Hepatocyte (in vitro differentiated cells): ENCODE measurements around the gene WDR31.

Source experiments
- CTCF ChIP-seq: fragments of 200-600 bp; sonication (generic); IDR thresholded peaks from 2 replicates; pipeline ENCODE4 v1.5.1; 2016; ENCODE audit warnings: antibody characterized with exemption, mild to moderate bottlenecking; ENCODE audit not compliant: poor library complexity
- EZH2 ChIP-seq: fragments of 200-600 bp; sonication (generic); IDR thresholded peaks from 2 replicates; pipeline ENCODE4 v1.6.1; 2016; ENCODE audit warnings: antibody characterized with exemption, mild to moderate bottlenecking, borderline replicate concordance

- TF ChIP-seq CTCF (no peak), EZH2 (no peak)
These were observed 3.7 kb upstream of the WDR31 start for GRCh38 chr9:113343732-113344231.
